ENCODE data around the gene SLC2A9. TPM values are rescaled to one million over a fixed set of nuclear protein-coding genes. Genes with fewer than 3 reads are reported as not detected.

Gene SLC2A9
- total and polyA plus RNA-seq, 2 donors (not counting 3 experiments of a cell fraction or from before 2014, with no cell fraction given), result 1.6 to 1.8 TPM

- no peak for DNase-seq (ENCODE audit: low read depth, low spot score)
- H3K27ac ChIP-seq (ENCODE audit: insufficient read depth, low read depth, low read length), result no peak overlapping the region
- BruUV-seq (replicated peaks), result no TSS peak
- H3K9me1 ChIP-seq (replicated peaks; ENCODE audit: control insufficient read depth, extremely low read depth, insufficient read depth, low read length), result no peaks in the 10 kb centered on the region
- no peaks in the 10 kb centered on the region for H3K36me3 ChIP-seq (ENCODE audit: control insufficient read depth in 2 of 2, extremely low read depth in 1 of 2, insufficient read depth in 2 of 2, low read length in 2 of 2)
- no peak overlapping the region for H3K4me2 ChIP-seq (ENCODE audit: insufficient read depth, low read length)
- no peaks in the 10 kb centered on the region for H3K9me3 ChIP-seq (replicated peaks; ENCODE audit: control insufficient read depth, insufficient read depth, low read length)
- no peak overlapping the region for H3K9ac ChIP-seq (replicated peaks; ENCODE audit: extremely low read depth, insufficient read depth, low read length)
- H4K20me1 ChIP-seq (replicated peaks; ENCODE audit: control insufficient read depth, extremely low read depth, insufficient read depth, low read length), result no peaks in the 10 kb centered on the region
- intact Hi-C loops (cut with micrococcal nuclease), result loop anchor here (5.0 kb wide), 3 partner anchors 140 to 515 kb away; no protein-coding TSS in a partner anchor
- FAIRE-seq, result no peak
- dilution Hi-C loops (cut with MboI; ENCODE audit: extremely low pct_ligation_motif_present, low sequenced_read_pairs), result no loop called here
- no peaks in the 10 kb centered on the region for H3K79me2 ChIP-seq (ENCODE audit: control insufficient read depth, insufficient read depth, low read length)
- no peak overlapping the region for H3K4me3 ChIP-seq (replicated peaks in 1 of 3; ENCODE audit: insufficient read depth in 1 of 3, low read depth in 1 of 3, low read length in 3 of 3)
- H3K4me1 ChIP-seq (ENCODE audit: control insufficient read depth, extremely low read depth, insufficient read depth, low read length), result peaks cover 6% of the 10 kb centered on the region
- ChIA-PET CTCF (interaction anchor here (1.2 to 5.5 kb wide), 4 partner anchors 9 to 485 kb away, joined by 3 to 118 read pairs (median 26); no protein-coding TSS in a partner anchor), POLR2A (no interaction called here)
- no peak for TF ChIP-seq GATA2 (IDR thresholded peaks at IDR 0.05; ENCODE audit: insufficient read depth, insufficient read length, low read depth, low read length)
- TF ChIP-seq CTCF (IDR thresholded peaks at IDR 0.05; ENCODE audit: extremely low read depth in 1 of 2, insufficient read depth in 1 of 2, low read depth in 1 of 2, low read length in 2 of 2), result no peak
- TF ChIP-seq JUN (IDR thresholded peaks at IDR 0.05; ENCODE audit: borderline replicate concordance, insufficient read depth, insufficient read length, low read depth), result no peak
- TF ChIP-seq, protein P1, sequence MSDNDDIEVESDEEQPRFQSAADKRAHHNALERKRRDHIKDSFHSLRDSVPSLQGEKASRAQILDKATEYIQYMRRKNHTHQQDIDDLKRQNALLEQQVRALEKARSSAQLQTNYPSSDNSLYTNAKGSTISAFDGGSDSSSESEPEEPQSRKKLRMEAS (IDR thresholded peaks at IDR 0.05; ENCODE audit: insufficient read depth, insufficient read length), result no peak
- no peak for TF ChIP-seq FOS (IDR thresholded peaks at IDR 0.05; ENCODE audit: borderline replicate concordance, insufficient read depth, low read length)
- no peak for TF ChIP-seq EZH2 (IDR thresholded peaks at IDR 0.05; ENCODE audit: borderline replicate concordance, low read depth, low read length, severe bottlenecking)
- TF ChIP-seq POLR2AphosphoS5 (IDR thresholded peaks at IDR 0.05; ENCODE audit: insufficient read depth, low read depth, low read length), result no peak
- no peak for TF ChIP-seq MYC (IDR thresholded peaks at IDR 0.05; ENCODE audit: low read depth, low read length)
- no peak for TF ChIP-seq POLR2A (IDR thresholded peaks at IDR 0.05; ENCODE audit: low read depth, low read length)
- H3K27me3 ChIP-seq (ENCODE audit: control insufficient read depth in 2 of 2, insufficient read depth in 2 of 2, low read length in 2 of 2), result peaks cover 0 to 2% of the 10 kb centered on the region in 2 experiments
- no peak overlapping the region for H2AFZ ChIP-seq (ENCODE audit: low read depth, low read length)
Measured at GRCh38 chr4:10017037-10017893, 4.0 kb downstream of the SLC2A9 start.
